ENCODE results near the gene APOL5.
"Not testable (repeated sequence)": the region's sequence is repeated elsewhere in the genome, so short reads cannot be mapped to it uniquely, and the experiment has no call there.

Gene APOL5, protein sequence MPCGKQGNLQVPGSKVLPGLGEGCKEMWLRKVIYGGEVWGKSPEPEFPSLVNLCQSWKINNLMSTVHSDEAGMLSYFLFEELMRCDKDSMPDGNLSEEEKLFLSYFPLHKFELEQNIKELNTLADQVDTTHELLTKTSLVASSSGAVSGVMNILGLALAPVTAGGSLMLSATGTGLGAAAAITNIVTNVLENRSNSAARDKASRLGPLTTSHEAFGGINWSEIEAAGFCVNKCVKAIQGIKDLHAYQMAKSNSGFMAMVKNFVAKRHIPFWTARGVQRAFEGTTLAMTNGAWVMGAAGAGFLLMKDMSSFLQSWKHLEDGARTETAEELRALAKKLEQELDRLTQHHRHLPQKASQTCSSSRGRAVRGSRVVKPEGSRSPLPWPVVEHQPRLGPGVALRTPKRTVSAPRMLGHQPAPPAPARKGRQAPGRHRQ

DNA sequence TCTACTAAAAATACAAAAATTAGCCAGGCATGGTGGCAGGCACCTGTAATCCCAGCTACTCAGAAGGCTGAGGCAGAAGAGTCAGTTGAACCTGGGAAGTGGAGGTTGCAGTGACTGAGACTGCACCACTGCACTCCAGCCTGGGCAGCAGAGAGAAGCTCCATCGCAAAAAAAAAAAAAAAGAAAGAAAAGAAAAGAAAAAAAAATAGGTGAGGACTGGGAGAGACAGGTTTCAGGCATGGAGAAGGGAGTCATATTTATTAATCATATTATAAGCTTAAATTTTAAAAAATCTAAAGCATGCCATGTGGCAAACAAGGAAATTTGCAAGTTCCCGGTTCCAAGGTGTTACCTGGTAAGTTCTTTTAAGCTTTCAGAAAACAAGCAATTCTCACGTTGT, at the start of gene APOL5:
Gene APOL5, plus strand, starts transcription at position 301 of the 400 bp plus-strand sequence. Its CDS starts 0 bp downstream, at position 301.
- DNase-seq: no peak

DNA sequence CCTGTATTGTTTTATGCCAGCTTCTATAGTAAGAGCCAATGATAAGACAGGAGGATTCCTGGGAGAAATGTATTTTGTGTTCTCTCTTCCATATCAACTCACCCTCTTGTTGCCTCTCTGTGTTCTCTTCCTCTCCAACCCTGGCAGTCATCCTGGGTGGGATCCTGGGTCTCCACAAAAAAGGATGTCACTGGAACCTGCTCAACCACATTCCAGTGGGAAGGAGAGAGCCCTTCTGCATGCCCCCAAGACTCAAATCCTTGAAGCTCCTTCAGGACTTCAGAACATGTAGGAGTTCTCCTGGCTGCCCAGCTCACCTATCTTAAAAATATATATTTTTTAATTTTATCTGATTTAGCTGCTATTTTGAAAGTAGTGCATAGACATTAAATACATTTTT, 43.3 kb upstream of the APOL5 start:
- DNase-seq: no peak

- DNase-seq: not testable (repeated sequence)
These were observed 41.6 kb upstream of the APOL5 start for GRCh38 chr22:35676065-35676464.

DNA sequence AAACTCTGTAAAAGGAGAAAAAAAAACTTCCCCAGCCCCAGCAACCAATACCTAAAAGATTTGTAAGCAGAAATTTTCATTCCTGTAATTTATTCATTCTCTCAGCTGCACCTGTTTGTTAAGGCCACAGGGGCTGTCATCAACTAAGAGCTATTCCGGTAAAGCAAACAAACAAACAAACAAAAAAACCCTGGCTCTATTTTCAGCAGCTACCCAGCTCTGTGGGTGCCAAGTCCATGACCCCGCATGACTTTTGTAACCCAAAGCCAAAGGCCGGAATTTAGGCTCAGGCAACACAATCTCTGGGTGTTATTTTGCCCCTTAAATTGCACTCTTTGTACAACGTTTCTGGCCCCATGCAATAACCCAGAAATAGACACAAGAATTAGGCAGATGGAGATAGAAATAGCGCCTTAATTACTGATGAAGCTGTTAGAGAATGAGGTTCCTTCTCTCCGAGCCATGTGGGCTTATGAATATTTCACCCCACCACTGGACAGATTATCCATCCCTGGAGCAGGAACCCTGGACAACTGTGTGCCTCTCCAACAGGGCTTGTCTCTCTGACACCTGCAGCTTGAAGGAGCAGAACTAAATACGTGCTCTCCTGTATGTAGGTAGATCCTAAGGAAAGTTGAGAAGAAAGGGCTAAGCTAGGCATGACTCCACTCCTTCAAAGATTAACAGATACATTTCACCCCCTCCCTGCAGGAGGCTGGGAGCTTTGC, 40.0 kb upstream of the APOL5 start:
- DNase-seq: no peak

DNA sequence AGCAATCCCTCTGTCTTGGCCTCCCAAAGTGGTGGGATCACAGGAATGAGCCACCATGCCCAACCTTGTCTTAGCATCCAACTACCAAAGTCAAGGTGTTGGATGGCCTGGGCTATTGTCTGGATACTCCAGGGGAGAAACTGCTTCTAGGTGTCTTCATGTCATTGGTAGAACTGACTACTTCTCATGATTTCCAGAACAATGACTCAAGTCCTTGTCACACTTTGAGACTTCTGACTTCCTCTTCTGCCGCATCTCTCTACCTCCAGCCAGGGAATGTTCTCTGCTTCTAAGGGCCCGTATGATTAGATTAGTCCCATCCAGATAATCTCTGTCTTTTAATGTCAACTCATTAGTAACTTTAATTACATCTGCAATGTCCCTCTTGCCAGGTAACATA, 38.8 kb upstream of the APOL5 start:
- DNase-seq: no peak

- not testable (repeated sequence) for DNase-seq
These were observed 38.2 kb upstream of the APOL5 start for GRCh38 chr22:35679492-35679891.

DNA sequence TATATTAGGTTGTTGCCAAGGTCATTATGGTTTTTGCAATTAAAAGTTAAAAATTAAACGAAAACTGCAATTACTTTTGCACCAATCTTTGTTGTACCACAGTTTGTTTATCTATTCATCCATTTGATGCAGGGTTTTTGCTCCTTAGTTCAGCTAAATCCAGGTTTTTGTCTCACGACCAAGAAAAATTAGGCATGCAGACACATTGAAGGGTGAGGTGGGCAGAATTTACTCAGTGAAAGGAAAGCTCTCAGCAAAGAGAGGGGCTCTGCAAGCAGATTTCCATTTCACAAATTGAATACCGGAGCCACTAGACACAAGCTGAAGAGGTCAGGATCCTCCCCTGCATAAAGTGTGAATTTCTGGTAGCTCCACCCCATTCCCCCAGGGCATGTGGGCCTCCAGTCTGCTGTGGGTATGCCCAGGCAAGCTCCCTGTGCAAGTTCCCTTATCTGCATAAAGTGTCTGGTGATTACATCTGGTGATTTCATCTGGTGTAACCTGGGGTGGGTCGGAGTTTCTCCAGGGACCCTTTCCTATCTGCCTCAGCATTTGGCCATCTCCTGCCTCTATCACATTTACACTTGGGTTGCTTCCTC, 36.1 kb upstream of the APOL5 start:
- DNase-seq: no peak

DNA sequence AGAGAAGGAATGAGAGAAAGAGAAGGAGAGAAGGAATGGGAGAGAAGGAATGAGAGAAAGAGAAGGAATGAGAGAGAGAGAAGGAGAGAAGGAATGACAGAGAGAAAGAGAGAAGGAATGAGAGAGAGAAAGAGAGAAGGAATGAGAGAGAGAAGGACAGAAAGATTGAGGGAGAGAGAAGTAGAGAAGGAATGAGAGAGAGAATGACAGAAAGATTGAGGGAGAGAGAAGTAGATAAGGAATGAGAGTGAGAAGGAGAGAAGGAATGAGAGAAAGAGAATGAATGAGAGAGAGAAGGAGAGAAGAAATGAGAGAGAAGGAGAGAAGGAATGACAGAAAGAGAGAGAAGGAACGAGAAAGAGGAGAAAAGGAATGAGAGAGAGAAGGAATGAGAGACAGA, 34.1 kb upstream of the APOL5 start:
- no peak for DNase-seq

GRCh38 chr22:35684270-35684700, 33.4 kb upstream of the APOL5 start:
- DNase-seq: no peak

DNA sequence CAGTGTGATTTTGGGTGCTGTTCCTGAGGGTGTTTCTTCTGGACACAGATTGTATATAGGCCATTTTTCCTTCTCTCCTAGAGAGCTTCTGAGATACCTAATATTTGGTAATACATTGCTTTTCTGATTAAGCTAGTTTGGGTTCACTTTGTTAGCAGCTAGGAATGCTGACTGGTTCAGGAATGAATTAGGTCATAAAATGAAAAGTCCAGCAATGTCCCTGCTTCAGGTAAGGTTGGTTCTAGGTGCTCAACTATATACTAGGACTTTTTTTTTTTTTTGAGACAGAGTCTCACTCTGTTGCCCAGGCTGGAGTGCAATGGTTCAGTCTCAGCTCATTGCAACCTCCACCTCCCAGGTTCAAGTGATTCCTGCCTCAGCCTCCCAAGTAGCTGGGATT, 32.9 kb upstream of the APOL5 start:
- no peak for DNase-seq

- DNase-seq: no peak
These were observed 31.9 kb upstream of the APOL5 start for GRCh38 chr22:35685731-35686130.

- peak; percentile 19 for DNase-seq
These were observed 31.4 kb upstream of the APOL5 start for GRCh38 chr22:35686298-35686697.

- no peak for DNase-seq
These were observed 30.2 kb upstream of the APOL5 start for GRCh38 chr22:35687461-35687860.

DNA sequence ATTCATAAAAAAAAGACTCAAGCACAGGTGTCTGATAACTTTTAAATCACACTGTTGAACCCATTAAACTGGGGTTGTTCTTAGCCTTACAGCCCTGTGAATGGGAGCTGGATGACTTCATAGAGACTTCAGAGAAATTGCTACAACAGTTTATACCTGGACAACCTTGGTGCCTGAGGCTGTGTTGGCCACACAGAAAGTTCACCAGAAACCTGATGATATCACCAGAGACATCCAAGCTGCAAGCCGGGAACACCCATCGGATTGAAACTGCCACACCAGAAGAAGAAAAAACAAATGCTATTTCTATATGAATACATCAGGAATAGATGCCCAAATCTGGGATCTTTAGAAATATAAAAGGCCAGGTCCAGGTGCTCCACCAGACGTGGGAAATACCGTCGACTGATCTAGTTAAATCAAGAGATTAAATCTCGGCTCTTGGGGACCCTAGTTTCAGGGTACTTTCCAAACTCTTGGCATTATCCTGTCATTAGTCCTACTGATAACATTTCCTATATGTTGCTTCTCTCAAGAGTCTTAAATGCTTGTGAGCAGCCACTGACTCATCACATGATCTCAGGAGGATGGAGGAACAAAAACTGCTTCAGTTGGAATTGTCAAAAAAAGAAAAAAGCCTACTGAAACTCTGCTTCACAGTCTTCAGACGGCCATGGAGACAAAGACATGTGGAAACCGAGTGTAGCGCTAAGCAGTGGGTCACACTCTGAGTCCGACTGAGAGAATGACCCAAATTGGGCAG, 28.6 kb upstream of the APOL5 start:
- no peak for DNase-seq

DNA sequence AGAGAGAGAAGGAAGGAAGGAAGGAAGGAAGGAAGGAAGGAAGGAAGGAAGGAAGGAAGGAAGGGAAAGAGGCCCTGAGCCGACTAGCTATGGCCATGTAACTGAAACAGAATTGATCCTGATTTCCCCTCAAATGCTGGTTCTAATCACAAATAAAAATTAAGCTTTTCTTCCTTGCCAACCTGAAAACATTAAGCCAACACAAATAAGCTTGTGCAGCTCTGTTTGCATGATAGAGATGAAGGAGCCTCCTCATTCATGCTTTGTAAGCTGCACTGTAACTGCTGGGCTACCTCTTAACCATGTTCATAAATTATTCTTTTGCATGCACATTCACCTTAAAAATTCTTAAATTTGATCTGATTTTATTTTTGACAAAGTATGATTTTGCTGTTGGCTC, 27.7 kb upstream of the APOL5 start:
- DNase-seq: no peak

GRCh38 chr22:35695202-35695601, 22.5 kb upstream of the APOL5 start:
- no peak for DNase-seq

DNA sequence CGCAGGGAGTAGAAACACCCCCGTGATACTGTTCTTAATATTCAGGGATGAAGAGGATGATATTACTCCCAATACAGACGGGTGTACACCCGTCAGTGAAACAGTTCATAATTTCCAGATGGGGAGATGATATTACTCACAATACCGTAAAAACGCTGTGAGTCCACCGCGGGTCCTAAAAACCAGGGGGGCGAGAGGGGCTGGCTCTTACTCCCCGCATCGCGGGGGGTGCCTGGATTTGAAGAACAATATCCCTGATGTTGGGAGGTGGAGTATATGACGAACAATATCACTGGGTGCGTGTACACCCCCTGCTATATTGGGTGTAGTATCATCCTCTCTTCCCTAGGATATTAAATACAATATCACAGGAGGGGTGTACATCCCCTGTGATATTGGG, 20.5 kb upstream of the APOL5 start:
- no peak for DNase-seq

- not testable (repeated sequence) for DNase-seq
These were observed 17.8 kb upstream of the APOL5 start for GRCh38 chr22:35699852-35700251.

GRCh38 chr22:35703861-35704584, 13.6 kb upstream of the APOL5 start:
- DNase-seq: no peak

DNA sequence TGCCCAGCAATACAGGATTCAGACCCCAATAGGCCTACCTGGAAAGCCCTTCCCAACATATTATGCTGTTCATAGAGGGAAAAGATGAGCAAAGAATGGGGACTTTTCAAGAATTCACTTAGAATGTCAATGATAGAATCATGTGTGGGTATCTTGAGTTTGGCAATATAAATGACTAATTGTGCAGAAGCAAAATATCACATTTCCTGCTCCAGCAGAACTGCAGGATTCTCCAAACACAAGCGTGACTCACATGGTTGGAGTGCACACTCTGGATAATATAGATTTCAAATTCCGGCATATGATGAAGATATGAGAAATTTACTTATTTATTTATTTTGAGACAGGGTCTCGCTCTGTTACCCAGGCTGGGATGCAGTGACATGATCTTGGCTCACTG, 12.5 kb upstream of the APOL5 start:
- DNase-seq: no peak

DNA sequence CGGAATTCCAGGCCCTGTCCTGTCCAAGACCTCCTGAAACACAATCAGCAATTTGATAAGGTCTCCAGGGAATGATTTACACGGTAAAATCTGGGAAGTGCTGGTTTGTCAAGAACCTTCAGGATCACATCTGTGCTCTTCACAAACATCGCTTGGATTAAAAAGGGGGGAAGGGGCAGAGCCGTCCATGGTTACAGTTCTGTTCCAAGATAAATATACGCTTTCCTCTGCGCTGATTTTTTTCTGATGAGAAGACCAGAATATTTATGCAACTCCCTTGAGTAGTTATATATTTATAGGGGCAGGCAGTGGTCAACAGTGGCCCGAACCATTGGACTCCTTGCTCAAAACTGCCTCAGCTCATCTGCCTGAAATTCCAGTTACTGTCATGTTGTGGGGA, 9.2 kb upstream of the APOL5 start:
- no peak for DNase-seq

DNA sequence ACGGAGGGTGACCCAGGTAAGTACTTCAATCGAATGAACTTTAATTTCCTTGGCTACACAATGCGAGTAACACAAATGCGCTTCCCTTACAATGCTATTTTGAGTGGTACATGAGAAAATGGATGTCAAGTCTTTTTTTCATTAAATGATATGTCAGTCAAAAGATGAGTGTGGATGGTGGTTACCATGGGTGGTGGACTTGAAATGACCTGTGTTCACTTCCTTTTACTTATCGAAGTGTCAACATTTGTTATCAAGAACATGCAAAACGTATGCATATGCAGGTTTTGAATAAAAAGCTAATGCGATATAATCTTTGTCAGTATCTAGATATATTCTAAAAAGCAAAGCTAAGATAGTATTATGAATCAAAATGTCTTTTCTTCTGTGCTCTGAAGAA, 8.8 kb upstream of the APOL5 start:
- DNase-seq: no peak
